IPS DF 6.9 (cell line): ENCODE data around the gene ME2.
A peak's percentile ranks its signal among the peaks of the same experiment; 100 is the strongest.
"Not testable (repeated sequence)": the region's sequence is repeated elsewhere in the genome, so short reads cannot be mapped to it uniquely, and the experiment has no call there.

Experiments used
- DNase-seq: peaks from one replicate; pipeline ENCODE4 v3.0.0-alpha.2; 2013; ENCODE audit warnings: low read depth, low spot score
- H3K27ac ChIP-seq: one replicate; pipeline ENCODE4 v1.5.1; 2013; ENCODE audit warnings: low read length, control low read depth
- H3K27me3 ChIP-seq: 2 replicates; pipeline ENCODE4 v1.6.1; 2013; ENCODE audit warnings: mild to moderate bottlenecking, low read length; ENCODE audit not compliant: control insufficient read depth, insufficient read depth
- H3K36me3 ChIP-seq: 2 replicates; pipeline ENCODE4 v1.6.1; 2013; ENCODE audit warnings: low read length; ENCODE audit not compliant: control insufficient read depth, insufficient read depth
- H3K4me1 ChIP-seq: 2 replicates; pipeline ENCODE4 v1.6.1; 2013; ENCODE audit warnings: low read length; ENCODE audit not compliant: control insufficient read depth, insufficient read depth
- H3K4me3 ChIP-seq: 2 replicates; pipeline ENCODE4 v1.5.1; 2013; ENCODE audit warnings: mild to moderate bottlenecking, low read length
- H3K9me3 ChIP-seq: 2 replicates; pipeline ENCODE4 v1.6.1; 2013; ENCODE audit warnings: low read length, inconsistent platforms; ENCODE audit not compliant: control insufficient read depth, insufficient read depth
- WGBS: extraction: QIAGEN DNeasy Blood & Tissue Kit; methylation state at CpG from one replicate; pipeline ENCODE4 v1.1.7; 2013; ENCODE audit warnings: mixed read lengths, missing lambda C conversion rate; ENCODE audit not compliant: insufficient read length, insufficient coverage; 5-methylcytosine and 5-hydroxymethylcytosine counted together

ME2 gene

GRCh38 chr18:50945918-50946317, 67.0 kb downstream of the ME2 start:
- not testable (repeated sequence) for H3K36me3 ChIP-seq, H3K27ac ChIP-seq, DNase-seq, H3K4me3 ChIP-seq, H3K27me3 ChIP-seq, H3K9me3 ChIP-seq, H3K4me1 ChIP-seq
- WGBS = no CpG with 5 or more reads among the region's 2 CpGs

DNA sequence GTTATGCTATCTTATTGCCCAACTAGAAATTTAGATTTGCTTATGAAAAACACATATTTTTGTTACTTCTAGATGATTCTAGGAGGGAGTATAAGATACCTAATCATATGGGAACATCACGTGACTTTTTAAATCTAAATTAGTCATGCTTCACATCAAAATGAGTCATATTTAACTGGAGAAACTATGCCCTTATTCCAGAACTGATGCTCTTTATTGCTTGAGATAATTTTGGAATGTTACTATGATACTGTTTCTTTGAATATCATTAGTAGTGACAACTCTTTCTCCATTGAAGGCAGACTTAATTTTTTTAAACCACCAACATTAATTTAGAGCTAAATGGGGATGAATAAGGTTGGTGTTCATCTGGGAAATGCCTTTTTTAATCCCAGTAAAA, 69.0 kb downstream of the ME2 start:
- Histone ChIP-seq H3K4me1 (no peaks in the 10 kb centered on the region), H3K27me3 (no peaks in the 10 kb centered on the region), H3K36me3 (no peaks in the 10 kb centered on the region; the same call in 1 of the 2 replicates), H3K4me3 (no peak overlapping the region), H3K9me3 (no peaks in the 10 kb centered on the region), H3K27ac (no peak overlapping the region)
- DNase-seq = no peak
- no CpG with 5 or more reads among the region's 1 CpG for WGBS

DNA sequence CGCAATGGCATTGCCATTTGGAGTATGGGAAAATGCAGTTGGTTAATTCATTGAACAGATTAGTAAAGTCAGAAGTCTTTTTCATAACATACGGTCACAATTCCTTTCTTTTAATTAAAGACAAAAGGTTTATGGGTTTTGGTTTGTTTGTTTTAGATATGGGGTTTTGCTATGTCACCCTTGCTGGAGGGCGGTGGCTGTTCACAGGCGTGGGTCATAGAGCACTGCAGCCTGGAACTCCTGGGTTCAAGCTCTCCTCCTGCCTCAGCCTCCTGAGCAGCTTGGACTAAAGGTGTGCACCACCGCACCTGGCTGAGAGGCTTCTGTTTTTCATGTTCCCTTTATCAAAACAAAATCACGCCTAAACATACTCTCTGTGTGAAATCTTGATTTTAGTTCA, 70.3 kb downstream of the ME2 start:
- H3K36me3 ChIP-seq = no peaks in the 10 kb centered on the region; the same call in 1 of the 2 replicates
- H3K9me3 ChIP-seq = no peaks in the 10 kb centered on the region
- no peaks in the 10 kb centered on the region for H3K27me3 ChIP-seq
- H3K4me1 ChIP-seq = no peaks in the 10 kb centered on the region
- no peak overlapping the region for H3K4me3 ChIP-seq
- DNase-seq = no peak
- no CpG with 5 or more reads among the region's 6 CpGs for WGBS
- no peak overlapping the region for H3K27ac ChIP-seq

GRCh38 chr18:50950626-50951025, 71.7 kb downstream of the ME2 start:
- Histone ChIP-seq H3K27ac (no peak overlapping the region), H3K36me3 (no peaks in the 10 kb centered on the region; the same call in 1 of the 2 replicates), H3K9me3 (no peaks in the 10 kb centered on the region), H3K4me3 (no peak overlapping the region), H3K27me3 (no peaks in the 10 kb centered on the region), H3K4me1 (no peaks in the 10 kb centered on the region)
- no peak for DNase-seq
- no CpG with 5 or more reads among the region's 4 CpGs for WGBS

DNA sequence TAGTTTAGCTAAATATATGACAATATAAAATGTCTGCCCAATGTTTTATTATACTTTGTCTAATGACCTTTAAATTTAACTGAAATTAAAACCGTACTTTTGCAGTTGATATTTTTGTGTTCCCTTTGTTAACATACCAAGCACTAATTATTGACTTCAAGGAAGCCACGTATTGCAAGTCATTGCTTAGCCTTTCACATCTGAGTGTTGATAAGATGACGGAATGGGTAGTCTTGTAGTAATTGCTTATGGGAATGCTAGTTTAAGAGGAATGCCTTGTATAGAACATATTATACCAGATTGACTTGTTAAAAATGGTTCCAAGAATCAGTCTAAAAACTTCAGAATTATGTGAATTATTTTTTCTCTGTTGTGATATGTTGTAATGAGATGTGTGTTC, 74.9 kb downstream of the ME2 start:
- no peaks in the 10 kb centered on the region for H3K27me3 ChIP-seq
- H3K4me1 ChIP-seq = no peaks in the 10 kb centered on the region
- no peaks in the 10 kb centered on the region for H3K9me3 ChIP-seq
- no peak for DNase-seq
- no peaks in the 10 kb centered on the region for H3K36me3 ChIP-seq
- H3K27ac ChIP-seq = no peak overlapping the region
- no peak overlapping the region for H3K4me3 ChIP-seq
- no CpG with 5 or more reads among the region's 3 CpGs for WGBS

DNA sequence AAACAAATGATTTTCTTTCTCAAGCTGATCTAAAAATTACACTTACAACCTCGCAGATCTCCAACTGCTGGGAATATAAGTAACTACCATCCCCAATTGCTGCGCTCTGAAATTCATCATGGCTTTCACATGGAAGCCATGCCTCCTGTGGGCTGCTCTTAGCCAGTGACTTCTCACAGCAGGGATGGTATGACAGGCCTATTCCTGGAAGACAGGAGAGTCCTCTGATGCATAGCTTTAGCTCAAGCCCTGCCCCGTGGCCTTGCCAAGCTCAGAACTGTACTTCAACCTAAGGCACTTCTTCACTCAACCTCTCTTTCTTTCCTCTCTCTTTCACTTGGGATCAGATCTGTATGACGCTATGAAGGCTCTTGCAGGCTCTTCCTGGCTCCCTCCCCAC, 76.3 kb downstream of the ME2 start:
- H3K27me3 ChIP-seq = no peaks in the 10 kb centered on the region
- no peaks in the 10 kb centered on the region for H3K4me1 ChIP-seq
- WGBS = no CpG with 5 or more reads among the region's 4 CpGs
- no peak overlapping the region for H3K4me3 ChIP-seq
- DNase-seq = no peak
- H3K36me3 ChIP-seq = no peaks in the 10 kb centered on the region
- H3K9me3 ChIP-seq = no peaks in the 10 kb centered on the region
- no peak overlapping the region for H3K27ac ChIP-seq

DNA sequence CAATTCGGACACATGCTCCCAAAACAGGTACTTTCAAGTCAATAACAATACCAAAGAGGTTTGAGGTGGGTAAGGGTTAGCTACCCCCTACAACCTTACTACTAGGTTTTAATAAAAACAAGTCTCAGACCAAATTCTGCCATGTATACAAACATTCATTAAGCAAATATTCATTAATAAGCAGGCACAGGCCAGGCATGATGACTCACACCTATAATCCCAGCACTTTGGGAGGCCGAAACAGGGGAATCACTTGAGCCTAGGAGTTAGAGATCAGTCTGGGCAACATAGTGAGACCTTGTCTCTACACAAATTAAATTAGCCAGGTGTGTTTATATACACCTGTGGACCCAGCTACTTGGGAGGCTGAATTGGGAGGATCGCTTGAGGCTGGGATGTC, 77.2 kb downstream of the ME2 start:
- Histone ChIP-seq H3K9me3 (no peaks in the 10 kb centered on the region), H3K4me3 (no peak overlapping the region), H3K27ac (no peak overlapping the region), H3K27me3 (no peaks in the 10 kb centered on the region), H3K4me1 (no peaks in the 10 kb centered on the region), H3K36me3 (no peaks in the 10 kb centered on the region)
- WGBS = no CpG with 5 or more reads among the region's 3 CpGs
- no peak for DNase-seq

DNA sequence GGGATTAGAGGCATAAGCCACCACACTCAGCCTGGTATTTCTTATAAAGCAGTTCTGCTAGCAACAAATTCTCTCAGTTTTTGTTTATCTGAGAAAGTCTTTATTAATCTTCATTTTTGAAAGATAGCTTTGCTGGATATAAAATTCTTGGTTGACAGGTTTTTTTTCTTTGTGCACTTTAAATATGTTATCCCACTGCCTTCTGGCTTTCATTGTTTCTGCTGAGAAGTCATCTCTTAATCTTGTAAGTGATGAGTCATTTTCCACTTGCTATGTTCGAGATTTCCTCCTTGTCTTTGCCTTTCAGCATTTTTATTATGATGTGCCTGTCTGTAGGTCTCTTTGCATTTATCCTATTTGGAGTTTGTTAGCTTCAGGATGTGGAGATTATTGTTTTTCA, 83.1 kb downstream of the ME2 start:
- Histone ChIP-seq H3K27me3 (no peaks in the 10 kb centered on the region), H3K27ac (no peak overlapping the region), H3K9me3 (no peaks in the 10 kb centered on the region; the same call in 1 of the 2 replicates), H3K4me3 (no peak overlapping the region), H3K4me1 (no peaks in the 10 kb centered on the region), H3K36me3 (no peaks in the 10 kb centered on the region)
- no CpG with 5 or more reads among the region's 1 CpG for WGBS
- DNase-seq = no peak

DNA sequence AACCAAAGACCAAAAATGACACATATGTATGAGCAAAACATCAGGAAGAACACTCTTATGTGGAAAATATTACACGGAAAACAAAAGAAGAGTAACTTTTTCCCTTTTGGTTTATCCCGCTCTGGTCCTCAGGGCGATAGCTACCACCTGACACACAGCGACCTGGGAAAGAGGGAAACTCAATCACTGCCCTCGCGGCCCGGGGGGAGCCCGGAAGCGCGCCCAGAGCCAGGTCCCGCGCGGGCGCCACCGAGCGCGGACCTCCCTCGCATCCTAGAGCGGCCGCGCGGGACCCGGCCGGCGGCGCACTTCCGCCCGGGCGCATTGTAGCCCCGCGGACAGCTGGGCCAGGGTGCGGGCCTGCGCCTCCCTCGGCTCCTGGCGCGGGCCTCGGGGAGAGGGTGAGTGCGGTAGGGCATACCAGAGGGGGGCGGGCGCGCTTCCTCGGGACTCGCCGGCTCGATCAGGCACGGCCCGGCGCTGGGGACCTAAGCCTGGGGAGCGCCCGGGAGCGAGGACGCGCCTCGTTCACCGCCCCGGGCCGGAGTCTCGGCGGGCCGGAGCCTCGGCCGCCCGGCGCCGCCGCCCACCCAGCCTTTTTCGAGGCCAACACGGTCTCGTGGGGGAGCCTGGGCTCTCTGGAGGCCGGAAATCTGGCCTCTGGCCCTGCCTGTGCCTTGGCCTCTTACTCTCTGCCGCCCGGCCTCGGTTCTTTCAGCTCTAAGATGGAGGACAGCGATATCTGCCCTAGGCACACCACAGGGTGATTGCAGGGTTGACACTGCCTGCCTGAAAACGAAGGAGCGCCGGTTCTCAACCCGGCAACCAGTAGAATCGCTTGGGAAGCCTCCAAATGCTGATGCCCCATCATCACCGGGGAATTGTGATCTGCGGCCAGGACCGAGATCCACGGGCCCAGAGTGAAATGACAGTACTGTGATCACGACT, 89.1 kb downstream of the ME2 start, which contains the start of gene ELAC1:
TSS of gene ELAC1 (plus strand) at position 327 of the 948 bp plus-strand sequence. CDS start 6,365 bp downstream, outside the sequence.
- WGBS = no CpG with 5 or more reads among the region's 84 CpGs
- Histone ChIP-seq H3K9me3 (no peaks in the 10 kb centered on the region; the same call in 1 of the 2 replicates), H3K27me3 (no peaks in the 10 kb centered on the region), H3K4me3 (peak within 1 kb of the TSS; percentile 87), H3K27ac (no peak within 1 kb of the TSS), H3K36me3 (no peaks in the 10 kb centered on the region), H3K4me1 (peaks cover 3% of the 10 kb centered on the region; the same call in 1 of the 2 replicates)
- peak; percentile 48 for DNase-seq

DNA sequence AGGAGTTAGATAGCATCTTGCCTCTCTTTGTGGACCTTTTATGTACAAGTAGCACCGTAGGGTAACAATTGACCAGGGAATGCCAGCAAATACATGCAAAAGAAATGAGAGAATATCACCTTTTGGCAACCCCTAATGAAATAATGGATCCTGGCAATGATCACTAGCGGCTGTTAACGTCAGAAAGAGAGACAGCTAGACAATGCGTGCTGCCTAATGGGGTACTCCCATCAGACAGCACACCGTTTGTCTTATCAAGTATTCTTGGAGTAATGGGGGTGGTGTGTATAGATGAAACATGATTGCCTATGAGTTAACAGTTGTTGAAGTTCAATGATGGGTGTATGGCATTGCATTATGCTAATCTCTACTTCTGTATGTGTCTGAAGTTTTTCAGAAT, 90.5 kb downstream of the ME2 start:
- Histone ChIP-seq H3K36me3 (no peaks in the 10 kb centered on the region), H3K4me3 (no peak overlapping the region), H3K27ac (no peak overlapping the region), H3K9me3 (no peaks in the 10 kb centered on the region), H3K4me1 (peaks cover 3% of the 10 kb centered on the region; the same call in 1 of the 2 replicates), H3K27me3 (no peaks in the 10 kb centered on the region)
- DNase-seq = no peak
- WGBS = no CpG with 5 or more reads among the region's 5 CpGs
